ENCODE results near the gene HNRNPH3.

DNA sequence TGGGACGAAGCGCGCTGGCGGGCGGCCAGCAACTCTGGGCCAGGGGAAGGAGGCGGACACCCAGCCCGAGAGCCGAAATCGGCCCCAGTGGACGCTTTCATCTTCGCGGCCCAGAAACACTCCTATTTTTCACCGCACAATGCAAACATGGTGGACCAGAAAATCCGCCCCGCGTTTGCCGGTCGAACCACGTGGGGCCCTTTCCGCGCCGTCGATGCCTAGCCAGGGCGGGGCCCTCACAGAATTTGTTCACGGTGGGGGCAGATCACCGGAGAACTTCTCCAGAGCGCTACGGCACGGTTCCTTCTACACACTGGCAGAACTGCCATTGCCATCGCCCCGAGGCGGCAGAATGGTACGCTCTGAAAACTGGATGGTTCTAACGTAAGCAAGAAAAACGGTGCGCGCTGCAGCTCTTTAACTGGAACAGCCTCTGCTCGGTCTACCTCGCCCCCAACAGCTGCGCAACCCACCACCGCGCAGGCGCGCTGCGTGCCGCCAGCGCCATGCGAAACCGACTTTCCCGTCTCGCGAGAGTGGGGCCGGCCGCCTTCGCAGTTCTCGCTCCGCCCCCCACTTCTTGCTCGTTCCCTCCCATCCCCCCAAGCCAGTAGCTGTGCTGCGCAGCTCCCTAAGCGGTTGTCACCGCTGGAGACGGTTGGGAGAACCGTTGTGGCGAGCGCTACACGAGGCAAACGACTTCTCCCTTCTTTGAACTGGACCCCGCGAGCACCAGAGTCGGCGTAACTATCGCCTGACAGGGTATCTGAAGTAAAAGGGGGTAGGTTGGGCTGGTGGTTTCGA is at the start of gene HNRNPH3:
- TF ChIP-seq, protein P1, sequence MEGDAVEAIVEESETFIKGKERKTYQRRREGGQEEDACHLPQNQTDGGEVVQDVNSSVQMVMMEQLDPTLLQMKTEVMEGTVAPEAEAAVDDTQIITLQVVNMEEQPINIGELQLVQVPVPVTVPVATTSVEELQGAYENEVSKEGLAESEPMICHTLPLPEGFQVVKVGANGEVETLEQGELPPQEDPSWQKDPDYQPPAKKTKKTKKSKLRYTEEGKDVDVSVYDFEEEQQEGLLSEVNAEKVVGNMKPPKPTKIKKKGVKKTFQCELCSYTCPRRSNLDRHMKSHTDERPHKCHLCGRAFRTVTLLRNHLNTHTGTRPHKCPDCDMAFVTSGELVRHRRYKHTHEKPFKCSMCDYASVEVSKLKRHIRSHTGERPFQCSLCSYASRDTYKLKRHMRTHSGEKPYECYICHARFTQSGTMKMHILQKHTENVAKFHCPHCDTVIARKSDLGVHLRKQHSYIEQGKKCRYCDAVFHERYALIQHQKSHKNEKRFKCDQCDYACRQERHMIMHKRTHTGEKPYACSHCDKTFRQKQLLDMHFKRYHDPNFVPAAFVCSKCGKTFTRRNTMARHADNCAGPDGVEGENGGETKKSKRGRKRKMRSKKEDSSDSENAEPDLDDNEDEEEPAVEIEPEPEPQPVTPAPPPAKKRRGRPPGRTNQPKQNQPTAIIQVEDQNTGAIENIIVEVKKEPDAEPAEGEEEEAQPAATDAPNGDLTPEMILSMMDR (IDR thresholded peaks at IDR 0.05), result peak in 1 of 6 experiments; percentile 13
- peak; percentile 55 to 100 (median 97) for TF ChIP-seq POLR2A (IDR thresholded peaks at IDR 0.05)
